Panc1 (cell line): ENCODE results near the gene AFF3. TPM values are rescaled to one million over a fixed set of nuclear protein-coding genes. Genes with fewer than 3 reads are reported as not detected.
A peak's percentile ranks its signal among the peaks of the same experiment; 100 is the strongest.

ENCODE experiments used
- ATAC-seq: fragments of 200-7000 bp; cut with Tn5 transposase; 2 replicates; pipeline ENCODE4 v1.9.1; 2020; ENCODE audit warnings: mild to moderate bottlenecking, moderate library complexity
- BruUV-seq: library from RNA; stranded (reverse); fragments of 400-500 nt; replicated peaks from 2 replicates; lab custom pipeline; 2021; lab: Mats Ljungman, UMichigan
- CTCF ChIA-PET: fragments of 300-600 bp; sonication (Branson Sonifier 250); formaldehyde crosslinking; loops from one replicate; lab custom pipeline; 2022; ENCODE audit warnings: antibody characterized with exemption; lab: Charles Lee
- POLR2A ChIA-PET: fragments of 300-600 bp; sonication (Branson Sonifier 250); formaldehyde crosslinking; loops from one replicate; lab custom pipeline; 2022; ENCODE audit warnings: antibody characterized with exemption; lab: Charles Lee
- DNase-seq: peaks from one replicate; pipeline ENCODE4 v3.0.0-alpha.2; 2010; ENCODE audit warnings: low read depth, low spot score
- H3K27ac ChIP-seq: 2 replicates; pipeline ENCODE4 v1.5.1; 2011; ENCODE audit warnings: mild to moderate bottlenecking, low read length, inconsistent platforms
- H3K27me3 ChIP-seq: fragments of 200-500 bp; sonication (Bioruptor generic); 2 replicates; pipeline ENCODE4 v1.6.0; 2014; ENCODE audit warnings: low read length, inconsistent platforms; ENCODE audit not compliant: control insufficient read depth, insufficient read depth
- H3K36me3 ChIP-seq: fragments of 200-500 bp; sonication (Bioruptor generic); 2 replicates; pipeline ENCODE4 v1.5.1; 2014; ENCODE audit warnings: inconsistent platforms, mild to moderate bottlenecking, low read length, moderate library complexity; ENCODE audit not compliant: control insufficient read depth, insufficient read depth
- H3K4me1 ChIP-seq: 2 replicates; pipeline ENCODE4 v1.5.1; 2011; ENCODE audit warnings: inconsistent platforms, mild to moderate bottlenecking, low read length, moderate library complexity; ENCODE audit not compliant: control insufficient read depth, insufficient read depth
- H3K4me3 ChIP-seq, 2 experiments: 2 replicates each; pipeline ENCODE4 v1.5.1; 2011 to 2012; ENCODE audit warnings: low read depth in 2 of 2, low read length in 2 of 2, mild to moderate bottlenecking in 2 of 2, inconsistent platforms in 1 of 2, moderate library complexity in 1 of 2
- H3K9me3 ChIP-seq: fragments of 200-500 bp; sonication (Bioruptor generic); 2 replicates; pipeline ENCODE4 v1.5.1; 2014; ENCODE audit warnings: low read depth, mild to moderate bottlenecking, inconsistent platforms, low read length, moderate library complexity; ENCODE audit not compliant: control insufficient read depth, insufficient read depth
- POLR2AphosphoS5 ChIP-seq: IDR thresholded peaks from 2 replicates; pipeline ENCODE4 v1.6.1; 2012; ENCODE audit warnings: mild to moderate bottlenecking, low read depth, low read length, moderate library complexity
- SIN3A ChIP-seq: IDR thresholded peaks from 2 replicates; pipeline ENCODE4 v1.6.1; 2012; ENCODE audit warnings: low read depth, mild to moderate bottlenecking, low read length, moderate library complexity, borderline replicate concordance; ENCODE audit not compliant: insufficient read depth
- TCF7L2 ChIP-seq: IDR thresholded peaks from 2 replicates; pipeline ENCODE4 v1.6.1; 2011; ENCODE audit warnings: mild to moderate bottlenecking, low read depth, low read length, inconsistent platforms
- in situ Hi-C: cut with HindIII; loops from 2 replicates; pipeline ENCODE4 v1.10.0; 2016; ENCODE audit warnings: low sequenced_read_pairs, low pct_unique_long_range_greater_than_20kb
- intact Hi-C: fragments of 100-400 bp; cut with micrococcal nuclease; formaldehyde crosslinking; loops from one replicate; pipeline ENCODE4 v1.10.0; 2022; ENCODE audit not compliant: unreplicated experiment
- total RNA-seq: library from RNA; stranded (reverse); gene quantifications from one replicate; pipeline ENCODE4 v1.2.1, GENCODE V29; 2021; ENCODE audit not compliant: unreplicated experiment
- TF ChIP-seq, protein P1 (sequence below): fragments of 450-650 bp; IDR thresholded peaks from 2 replicates; pipeline ENCODE4 v1.5.1; 2017; ENCODE audit warnings: mild to moderate bottlenecking
- TF ChIP-seq, protein P2 (sequence below), 2 experiments: IDR thresholded peaks; 2 replicates each; pipeline ENCODE4 v1.6.1; 2011 to 2012; ENCODE audit warnings: low read depth in 2 of 2, control low read depth in 1 of 2, low read length in 1 of 2, mild to moderate bottlenecking in 1 of 2, moderate library complexity in 1 of 2; ENCODE audit not compliant: insufficient read depth in 1 of 2

The AFF3 gene
- total RNA-seq, 1 experiment from 2014 or later: 2.2 TPM

- H3K36me3 ChIP-seq: no peaks in the 10 kb centered on the region
- H3K4me1 ChIP-seq: peaks cover 3% of the 10 kb centered on the region; the same call in 1 of the 2 replicates
- CTCF ChIA-PET: no interaction called here
- POLR2A ChIA-PET: no interaction called here
- in situ Hi-C loops (no loop called here), intact Hi-C loops (no loop called here)
- H3K4me3 ChIP-seq: no peak overlapping the region
- no peaks in the 10 kb centered on the region for H3K9me3 ChIP-seq
- ATAC-seq (peak; percentile 44; the same call in 1 of the 2 replicates), DNase-seq (no peak)
- no peak overlapping the region for H3K27ac ChIP-seq
- TF ChIP-seq SIN3A (no peak), POLR2AphosphoS5 (no peak), TCF7L2 (no peak)
- TF ChIP-seq, protein P1, sequence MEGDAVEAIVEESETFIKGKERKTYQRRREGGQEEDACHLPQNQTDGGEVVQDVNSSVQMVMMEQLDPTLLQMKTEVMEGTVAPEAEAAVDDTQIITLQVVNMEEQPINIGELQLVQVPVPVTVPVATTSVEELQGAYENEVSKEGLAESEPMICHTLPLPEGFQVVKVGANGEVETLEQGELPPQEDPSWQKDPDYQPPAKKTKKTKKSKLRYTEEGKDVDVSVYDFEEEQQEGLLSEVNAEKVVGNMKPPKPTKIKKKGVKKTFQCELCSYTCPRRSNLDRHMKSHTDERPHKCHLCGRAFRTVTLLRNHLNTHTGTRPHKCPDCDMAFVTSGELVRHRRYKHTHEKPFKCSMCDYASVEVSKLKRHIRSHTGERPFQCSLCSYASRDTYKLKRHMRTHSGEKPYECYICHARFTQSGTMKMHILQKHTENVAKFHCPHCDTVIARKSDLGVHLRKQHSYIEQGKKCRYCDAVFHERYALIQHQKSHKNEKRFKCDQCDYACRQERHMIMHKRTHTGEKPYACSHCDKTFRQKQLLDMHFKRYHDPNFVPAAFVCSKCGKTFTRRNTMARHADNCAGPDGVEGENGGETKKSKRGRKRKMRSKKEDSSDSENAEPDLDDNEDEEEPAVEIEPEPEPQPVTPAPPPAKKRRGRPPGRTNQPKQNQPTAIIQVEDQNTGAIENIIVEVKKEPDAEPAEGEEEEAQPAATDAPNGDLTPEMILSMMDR: no peak
- TF ChIP-seq, protein P2, sequence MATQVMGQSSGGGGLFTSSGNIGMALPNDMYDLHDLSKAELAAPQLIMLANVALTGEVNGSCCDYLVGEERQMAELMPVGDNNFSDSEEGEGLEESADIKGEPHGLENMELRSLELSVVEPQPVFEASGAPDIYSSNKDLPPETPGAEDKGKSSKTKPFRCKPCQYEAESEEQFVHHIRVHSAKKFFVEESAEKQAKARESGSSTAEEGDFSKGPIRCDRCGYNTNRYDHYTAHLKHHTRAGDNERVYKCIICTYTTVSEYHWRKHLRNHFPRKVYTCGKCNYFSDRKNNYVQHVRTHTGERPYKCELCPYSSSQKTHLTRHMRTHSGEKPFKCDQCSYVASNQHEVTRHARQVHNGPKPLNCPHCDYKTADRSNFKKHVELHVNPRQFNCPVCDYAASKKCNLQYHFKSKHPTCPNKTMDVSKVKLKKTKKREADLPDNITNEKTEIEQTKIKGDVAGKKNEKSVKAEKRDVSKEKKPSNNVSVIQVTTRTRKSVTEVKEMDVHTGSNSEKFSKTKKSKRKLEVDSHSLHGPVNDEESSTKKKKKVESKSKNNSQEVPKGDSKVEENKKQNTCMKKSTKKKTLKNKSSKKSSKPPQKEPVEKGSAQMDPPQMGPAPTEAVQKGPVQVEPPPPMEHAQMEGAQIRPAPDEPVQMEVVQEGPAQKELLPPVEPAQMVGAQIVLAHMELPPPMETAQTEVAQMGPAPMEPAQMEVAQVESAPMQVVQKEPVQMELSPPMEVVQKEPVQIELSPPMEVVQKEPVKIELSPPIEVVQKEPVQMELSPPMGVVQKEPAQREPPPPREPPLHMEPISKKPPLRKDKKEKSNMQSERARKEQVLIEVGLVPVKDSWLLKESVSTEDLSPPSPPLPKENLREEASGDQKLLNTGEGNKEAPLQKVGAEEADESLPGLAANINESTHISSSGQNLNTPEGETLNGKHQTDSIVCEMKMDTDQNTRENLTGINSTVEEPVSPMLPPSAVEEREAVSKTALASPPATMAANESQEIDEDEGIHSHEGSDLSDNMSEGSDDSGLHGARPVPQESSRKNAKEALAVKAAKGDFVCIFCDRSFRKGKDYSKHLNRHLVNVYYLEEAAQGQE (IDR thresholded peaks at IDR 0.05; ENCODE audit: insufficient read depth in 1 of 2, low read depth in 2 of 2, low read length in 1 of 2): no peak
- H3K27me3 ChIP-seq: peaks cover 2% of the 10 kb centered on the region
- BruUV-seq: no TSS peak
Measured at GRCh38 chr2:99806758-99807157, 335.6 kb downstream of the AFF3 start.

- Histone ChIP-seq H3K36me3 (no peaks in the 10 kb centered on the region), H3K27ac (no peak overlapping the region), H3K27me3 (peaks cover 2% of the 10 kb centered on the region; the same call in 1 of the 2 replicates), H3K4me3 (no peak overlapping the region), H3K9me3 (no peaks in the 10 kb centered on the region), H3K4me1 (no peaks in the 10 kb centered on the region)
- ChIA-PET CTCF (no interaction called here), POLR2A (no interaction called here)
- no peak for DNase-seq
- ATAC-seq: no peak
- in situ Hi-C loops: no loop called here
- intact Hi-C loops: no loop called here
- TF ChIP-seq, protein P2 (IDR thresholded peaks at IDR 0.05; ENCODE audit: insufficient read depth in 1 of 2, low read depth in 2 of 2, low read length in 1 of 2): no peak
- TF ChIP-seq POLR2AphosphoS5: no peak
- TF ChIP-seq, protein P1: no peak
- no peak for TF ChIP-seq SIN3A
- no peak for TF ChIP-seq TCF7L2
- no TSS peak for BruUV-seq
Measured at GRCh38 chr2:99805930-99806476, 336.4 kb downstream of the AFF3 start.
